HepG2 (cell line): ENCODE results near the gene EEPD1. TPM values are rescaled to one million over a fixed set of nuclear protein-coding genes. Genes with fewer than 3 reads are reported as not detected.
A peak's percentile ranks its signal among the peaks of the same experiment; 100 is the strongest.

Experiments
- CENPX ChIP-seq: sonication (generic); formaldehyde crosslinking; IDR thresholded peaks from 2 replicates; pipeline ENCODE4 v1.9.0; 2021; ENCODE audit warnings: mild to moderate bottlenecking, missing genetic modification reagents, moderate library complexity
- EED ChIP-seq: sonication (generic); formaldehyde crosslinking; IDR thresholded peaks from 2 replicates; pipeline ENCODE4 v1.5.0; 2020; ENCODE audit warnings: mild to moderate bottlenecking, missing genetic modification reagents
- EP300 ChIP-seq, 3 experiments: sonication (generic) in 1 of 3; formaldehyde crosslinking in 1 of 3; IDR thresholded peaks; 2 replicates each; pipeline versions ENCODE4 v1.5.1 to v1.6.1; 2011 to 2020; ENCODE audit warnings: low read depth in 2 of 3, low read length in 2 of 3, borderline replicate concordance in 1 of 3, improper control_type of control experiment in 1 of 3, mild to moderate bottlenecking in 1 of 3, missing genetic modification reagents in 1 of 3, moderate library complexity in 1 of 3
- GABPB1 ChIP-seq: IDR thresholded peaks from 2 replicates; pipeline ENCODE4 v1.6.1; 2016; ENCODE audit warnings: mild to moderate bottlenecking, missing genetic modification reagents, moderate library complexity, missing compliant biosample characterization
- IRX3 ChIP-seq: sonication (generic); formaldehyde crosslinking; IDR thresholded peaks from 2 replicates; pipeline ENCODE4 v1.8.1; 2023; ENCODE audit warnings: mild to moderate bottlenecking, low read depth, missing genetic modification reagents, borderline replicate concordance
- NCOA5 ChIP-seq: sonication (generic); formaldehyde crosslinking; IDR thresholded peaks from 2 replicates; pipeline ENCODE4 v1.4.0; 2020; ENCODE audit warnings: missing genetic modification reagents
- RBM22 ChIP-seq: fragments of 200-400 bp; formaldehyde crosslinking; optimal IDR thresholded peaks from 2 replicates; pipeline ENCODE3; 2017; ENCODE audit warnings: mild to moderate bottlenecking, low read length, moderate library complexity
- RFX3 ChIP-seq: IDR thresholded peaks from 2 replicates; pipeline ENCODE4 v1.6.1; 2016; ENCODE audit warnings: missing biosample characterization, missing genetic modification reagents
- RORA ChIP-seq: sonication (generic); formaldehyde crosslinking; IDR thresholded peaks from 2 replicates; pipeline ENCODE4 v1.5.0; 2020; ENCODE audit warnings: mild to moderate bottlenecking, missing genetic modification reagents, moderate library complexity
- SKI ChIP-seq: fragments of 450-650 bp; IDR thresholded peaks from one replicate; pipeline ENCODE4 v1.6.1; 2018; ENCODE audit warnings: mild to moderate bottlenecking; ENCODE audit not compliant: partially characterized antibody
- ZBTB38 ChIP-seq: sonication (generic); formaldehyde crosslinking; IDR thresholded peaks from 2 replicates; pipeline ENCODE4 v1.5.1; 2020; ENCODE audit warnings: mild to moderate bottlenecking, missing genetic modification reagents
- ZC3H13 ChIP-seq: sonication (generic); formaldehyde crosslinking; IDR thresholded peaks from 2 replicates; pipeline ENCODE4 v1.8.1; 2023; ENCODE audit warnings: mild to moderate bottlenecking, missing genetic modification reagents, moderate library complexity
- ZFP90 ChIP-seq: sonication (generic); formaldehyde crosslinking; IDR thresholded peaks from 2 replicates; pipeline ENCODE4 v1.8.0; 2022; ENCODE audit warnings: missing genetic modification reagents, mild to moderate bottlenecking, inconsistent platforms, borderline replicate concordance
- ZNF12 ChIP-seq: sonication (generic); formaldehyde crosslinking; IDR thresholded peaks from 2 replicates; pipeline ENCODE4 v1.5.0; 2020; ENCODE audit warnings: missing genetic modification reagents
- ZNF143 ChIP-seq: sonication (generic); formaldehyde crosslinking; IDR thresholded peaks from 2 replicates; pipeline ENCODE4 v1.4.0; 2020; ENCODE audit warnings: missing genetic modification reagents
- ZNF251 ChIP-seq: sonication (generic); formaldehyde crosslinking; IDR thresholded peaks from 2 replicates; pipeline ENCODE4 v1.9.0; 2021; ENCODE audit warnings: mild to moderate bottlenecking, missing genetic modification reagents
- ZNF30 ChIP-seq: sonication (generic); formaldehyde crosslinking; IDR thresholded peaks from 2 replicates; pipeline ENCODE4 v1.5.0; 2020; ENCODE audit warnings: mild to moderate bottlenecking, missing genetic modification reagents
- ZNF33A ChIP-seq: sonication (generic); formaldehyde crosslinking; IDR thresholded peaks from 2 replicates; pipeline ENCODE4 v1.5.1; 2020; ENCODE audit warnings: missing genetic modification reagents, mild to moderate bottlenecking, moderate library complexity, borderline replicate concordance
- ZNF761 ChIP-seq: sonication (generic); formaldehyde crosslinking; conservative IDR thresholded peaks from 2 replicates; pipeline ENCODE4 v1.4.0; 2020; ENCODE audit warnings: mild to moderate bottlenecking, missing genetic modification reagents
- ZNF781 ChIP-seq: sonication (generic); formaldehyde crosslinking; IDR thresholded peaks from 2 replicates; pipeline ENCODE4 v1.5.1; 2020; ENCODE audit warnings: borderline replicate concordance, mild to moderate bottlenecking, missing genetic modification reagents; ENCODE audit errors: not compliant biosample characterization
- ZSCAN22 ChIP-seq: sonication (generic); formaldehyde crosslinking; IDR thresholded peaks from 2 replicates; pipeline ENCODE4 v1.4.0; 2020; ENCODE audit warnings: mild to moderate bottlenecking, missing genetic modification reagents
- polyA plus RNA-seq, 8 experiments: library from polyadenylated mRNA; depleted of rRNA in 3 of 8; stranded (reverse) in 7 of 8; unstranded in 1 of 8; fragments of >200 nt; fragmentation: Illumina TruSeq in 4 of 8; extraction: Trizol in 4 of 8; gene quantifications; 2 replicates each; pipeline versions ENCODE4 v1.2.1 to v1.2.3, GENCODE V29; 2011 to 2016; ENCODE audit warnings: low read depth in 4 of 8, missing spikeins in 1 of 8, mixed read lengths in 1 of 8; ENCODE audit not compliant: insufficient read depth in 1 of 8
- total RNA-seq, 5 experiments: library from RNA; depleted of rRNA; stranded (reverse); fragments of >200 nt; fragmentation: Illumina TruSeq; extraction: Trizol; gene quantifications; 2 replicates each; pipeline ENCODE4 v1.2.3, GENCODE V29; 2016; ENCODE audit warnings: low read depth in 1 of 5
- TF ChIP-seq, protein P1 (sequence below): IDR thresholded peaks from 2 replicates; pipeline ENCODE4 v1.6.1; 2016; ENCODE audit warnings: low read depth
- TF ChIP-seq, protein P2 (sequence below): sonication (generic); formaldehyde crosslinking; IDR thresholded peaks from 2 replicates; pipeline ENCODE4 v1.4.0; 2020; ENCODE audit warnings: missing genetic modification reagents
- TF ChIP-seq, protein P3 (sequence below): sonication (generic); formaldehyde crosslinking; IDR thresholded peaks from 2 replicates; pipeline ENCODE4 v1.4.0; 2020; ENCODE audit warnings: mild to moderate bottlenecking, missing genetic modification reagents

Gene EEPD1
- total and polyA plus RNA-seq, 2 of the 13 experiments (the other 11 are each of a cell fraction or from before 2014, with no cell fraction given) = 10.1 to 16.4 TPM

DNA sequence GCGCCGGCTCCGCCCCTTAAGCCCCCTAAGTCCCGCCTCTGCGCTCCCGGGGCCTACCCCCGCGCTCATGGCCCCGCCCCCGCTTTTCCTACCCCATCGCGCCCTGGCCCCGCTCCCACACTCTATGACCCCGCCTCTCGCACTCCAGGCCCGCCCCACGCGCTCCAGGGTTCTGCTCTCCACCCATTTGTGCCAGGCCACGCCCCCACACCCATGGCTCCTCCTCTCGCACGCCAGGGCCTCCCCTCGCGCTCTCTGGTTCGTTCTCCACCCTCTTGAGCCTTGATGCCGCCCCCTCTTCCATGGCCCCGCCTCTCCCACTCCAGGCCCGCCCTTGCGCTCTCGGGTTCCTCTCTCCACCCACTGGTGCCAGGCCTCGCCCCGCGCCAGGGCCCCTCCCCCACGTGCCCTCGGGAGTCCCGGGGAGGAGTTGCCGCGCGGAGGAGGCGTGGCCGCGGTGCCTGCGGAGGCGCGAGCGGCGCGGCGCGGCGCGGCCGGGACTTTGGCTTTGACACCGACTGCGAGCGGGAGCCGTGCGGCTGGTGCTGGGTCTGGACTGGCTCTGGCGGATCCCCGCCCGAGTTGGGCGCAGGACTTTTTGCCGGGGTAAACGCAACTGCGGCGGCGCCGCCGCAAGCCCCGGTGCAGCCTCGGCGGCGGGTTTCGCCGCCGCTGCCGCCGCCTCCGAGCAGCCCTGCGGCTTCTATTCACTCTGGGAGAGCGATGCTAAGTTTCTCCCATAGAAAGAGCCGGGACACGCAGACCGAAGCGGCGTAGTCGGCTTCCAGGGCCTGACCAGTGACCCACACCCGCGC lies at the start of gene EEPD1 (continued):
- TF ChIP-seq, protein P1, sequence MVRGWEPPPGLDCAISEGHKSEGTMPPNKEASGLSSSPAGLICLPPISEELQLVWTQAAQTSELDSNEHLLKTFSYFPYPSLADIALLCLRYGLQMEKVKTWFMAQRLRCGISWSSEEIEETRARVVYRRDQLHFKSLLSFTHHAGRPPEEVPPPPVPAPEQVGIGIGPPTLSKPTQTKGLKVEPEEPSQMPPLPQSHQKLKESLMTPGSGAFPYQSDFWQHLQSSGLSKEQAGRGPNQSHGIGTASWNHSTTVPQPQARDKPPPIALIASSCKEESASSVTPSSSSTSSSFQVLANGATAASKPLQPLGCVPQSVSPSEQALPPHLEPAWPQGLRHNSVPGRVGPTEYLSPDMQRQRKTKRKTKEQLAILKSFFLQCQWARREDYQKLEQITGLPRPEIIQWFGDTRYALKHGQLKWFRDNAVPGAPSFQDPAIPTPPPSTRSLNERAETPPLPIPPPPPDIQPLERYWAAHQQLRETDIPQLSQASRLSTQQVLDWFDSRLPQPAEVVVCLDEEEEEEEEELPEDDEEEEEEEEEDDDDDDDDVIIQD (CRISPR knock-in tag) = no peak; the same call in 1 of the 2 replicates
- TF ChIP-seq ZSCAN22 (CRISPR knock-in tag) (no peak), NCOA5 (CRISPR knock-in tag) (no peak), ZNF251 (CRISPR knock-in tag) (no peak), RORA (CRISPR knock-in tag) (no peak), RFX3 (CRISPR knock-in tag) (no peak), ZNF761 (CRISPR knock-in tag) (no peak), ZNF781 (CRISPR knock-in tag) (no peak), ZFP90 (CRISPR knock-in tag) (peak; percentile 30; the same call in 1 of the 2 replicates), RBM22 (no peak), ZC3H13 (no peak), ZNF143 (CRISPR knock-in tag) (no peak), ZBTB38 (CRISPR knock-in tag) (peak; percentile 68; the same call in 1 of the 2 replicates), SKI (peak; percentile 80), GABPB1 (CRISPR knock-in tag) (peak; percentile 46; the same call in 1 of the 2 replicates), EED (CRISPR knock-in tag) (0 out of 2 replicates have a peak, but pooled peaks have one; percentile 62), CENPX (CRISPR knock-in tag) (no peak), ZNF33A (CRISPR knock-in tag) (no peak), ZNF12 (no peak), EP300 (IDR thresholded peaks at IDR 0.05; ENCODE audit: low read depth in 2 of 2, low read length in 2 of 2) (peak in 1 of 2 experiments; percentile 21; a peak in 1 of 4 replicates), EP300 (CRISPR knock-in tag; IDR thresholded peaks at IDR 0.05; ENCODE audit: borderline replicate concordance) (no peak), ZNF30 (no peak), IRX3 (CRISPR knock-in tag) (no peak)
- TF ChIP-seq, protein P2, sequence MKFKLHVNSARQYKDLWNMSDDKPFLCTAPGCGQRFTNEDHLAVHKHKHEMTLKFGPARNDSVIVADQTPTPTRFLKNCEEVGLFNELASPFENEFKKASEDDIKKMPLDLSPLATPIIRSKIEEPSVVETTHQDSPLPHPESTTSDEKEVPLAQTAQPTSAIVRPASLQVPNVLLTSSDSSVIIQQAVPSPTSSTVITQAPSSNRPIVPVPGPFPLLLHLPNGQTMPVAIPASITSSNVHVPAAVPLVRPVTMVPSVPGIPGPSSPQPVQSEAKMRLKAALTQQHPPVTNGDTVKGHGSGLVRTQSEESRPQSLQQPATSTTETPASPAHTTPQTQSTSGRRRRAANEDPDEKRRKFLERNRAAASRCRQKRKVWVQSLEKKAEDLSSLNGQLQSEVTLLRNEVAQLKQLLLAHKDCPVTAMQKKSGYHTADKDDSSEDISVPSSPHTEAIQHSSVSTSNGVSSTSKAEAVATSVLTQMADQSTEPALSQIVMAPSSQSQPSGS (CRISPR knock-in tag) = no peak
- TF ChIP-seq, protein P3, sequence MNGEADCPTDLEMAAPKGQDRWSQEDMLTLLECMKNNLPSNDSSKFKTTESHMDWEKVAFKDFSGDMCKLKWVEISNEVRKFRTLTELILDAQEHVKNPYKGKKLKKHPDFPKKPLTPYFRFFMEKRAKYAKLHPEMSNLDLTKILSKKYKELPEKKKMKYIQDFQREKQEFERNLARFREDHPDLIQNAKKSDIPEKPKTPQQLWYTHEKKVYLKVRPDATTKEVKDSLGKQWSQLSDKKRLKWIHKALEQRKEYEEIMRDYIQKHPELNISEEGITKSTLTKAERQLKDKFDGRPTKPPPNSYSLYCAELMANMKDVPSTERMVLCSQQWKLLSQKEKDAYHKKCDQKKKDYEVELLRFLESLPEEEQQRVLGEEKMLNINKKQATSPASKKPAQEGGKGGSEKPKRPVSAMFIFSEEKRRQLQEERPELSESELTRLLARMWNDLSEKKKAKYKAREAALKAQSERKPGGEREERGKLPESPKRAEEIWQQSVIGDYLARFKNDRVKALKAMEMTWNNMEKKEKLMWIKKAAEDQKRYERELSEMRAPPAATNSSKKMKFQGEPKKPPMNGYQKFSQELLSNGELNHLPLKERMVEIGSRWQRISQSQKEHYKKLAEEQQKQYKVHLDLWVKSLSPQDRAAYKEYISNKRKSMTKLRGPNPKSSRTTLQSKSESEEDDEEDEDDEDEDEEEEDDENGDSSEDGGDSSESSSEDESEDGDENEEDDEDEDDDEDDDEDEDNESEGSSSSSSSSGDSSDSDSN = peak; percentile 95
